ENCODE data around the gene ZNF681.
"Not testable (repeated sequence)": the region's sequence is repeated elsewhere in the genome, so short reads cannot be mapped to it uniquely, and the experiment has no call there.

The ZNF681 gene

DNA sequence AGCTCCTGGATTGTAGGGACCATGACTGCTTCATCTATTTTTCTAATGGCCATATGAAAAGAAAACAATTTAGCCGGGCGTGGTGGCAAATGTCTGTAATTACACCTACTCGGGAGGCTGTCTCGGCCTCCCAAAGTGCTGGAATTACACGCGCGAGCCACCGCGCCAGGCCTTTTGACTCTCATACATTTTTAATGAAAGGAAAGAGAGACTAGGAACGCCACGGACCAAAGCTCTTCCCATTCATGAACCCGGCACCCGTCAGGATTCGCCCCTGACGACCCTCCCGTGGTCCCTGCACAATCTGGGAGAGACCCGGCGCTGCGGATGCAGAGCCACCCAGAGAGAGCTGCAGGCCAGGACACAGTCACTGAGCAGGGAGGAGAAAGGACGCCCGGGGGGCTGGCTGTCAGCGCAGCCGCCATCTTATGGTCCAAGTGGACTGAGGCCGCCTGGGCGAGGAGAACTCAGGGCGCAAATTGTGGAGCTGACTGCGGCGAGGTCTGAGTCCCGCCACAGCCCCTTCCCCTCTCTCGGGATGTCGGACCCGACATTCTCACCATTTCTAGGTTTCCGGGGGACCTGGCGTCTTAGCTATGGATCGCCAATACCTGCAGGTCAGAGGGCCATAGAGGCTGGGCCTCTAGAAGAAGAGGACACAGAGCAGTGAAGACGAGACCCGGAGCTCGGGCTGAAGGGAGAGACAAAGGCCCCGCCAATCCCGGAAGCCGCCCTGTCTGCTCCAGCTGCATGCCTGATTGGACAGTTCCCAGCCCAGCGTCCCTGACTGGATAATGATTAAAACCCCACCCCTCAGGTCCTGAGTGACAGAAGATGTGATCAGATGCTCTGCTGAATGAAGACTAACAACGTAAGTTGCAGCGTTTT is at the start of gene ZNF681:
Gene ZNF681 (minus strand): TSS at position 705 of the 888 bp plus-strand sequence. CDS start 142 bp downstream, at position 563.
- peak; percentile 61 for DNase-seq (ENCODE audit: low read depth)

GRCh38 chr19:23804676-23805075 is 46.0 kb upstream of the ZNF681 start:
- DNase-seq (ENCODE audit: low read depth): no peak

DNA sequence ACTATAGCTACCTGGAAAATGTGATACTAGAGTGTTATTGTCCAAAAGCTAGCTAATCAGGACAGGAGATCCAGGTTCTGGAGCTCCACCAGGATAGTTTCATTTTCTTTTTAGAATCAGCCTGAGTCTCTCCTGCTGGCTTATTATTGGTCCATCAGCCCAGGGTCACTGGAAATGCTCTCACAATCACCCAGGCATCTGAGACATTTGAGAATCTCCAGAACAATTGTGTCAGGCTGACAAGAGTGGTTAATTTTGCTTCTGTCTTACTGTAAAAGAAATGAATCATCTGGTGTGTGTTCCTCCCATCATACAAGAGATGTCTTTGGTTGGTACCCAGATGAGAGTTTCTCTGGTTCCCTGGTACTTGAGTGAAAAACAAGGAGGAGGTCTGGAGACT is 43.6 kb upstream of the ZNF681 start:
- DNase-seq (ENCODE audit: low read depth): no peak

DNA sequence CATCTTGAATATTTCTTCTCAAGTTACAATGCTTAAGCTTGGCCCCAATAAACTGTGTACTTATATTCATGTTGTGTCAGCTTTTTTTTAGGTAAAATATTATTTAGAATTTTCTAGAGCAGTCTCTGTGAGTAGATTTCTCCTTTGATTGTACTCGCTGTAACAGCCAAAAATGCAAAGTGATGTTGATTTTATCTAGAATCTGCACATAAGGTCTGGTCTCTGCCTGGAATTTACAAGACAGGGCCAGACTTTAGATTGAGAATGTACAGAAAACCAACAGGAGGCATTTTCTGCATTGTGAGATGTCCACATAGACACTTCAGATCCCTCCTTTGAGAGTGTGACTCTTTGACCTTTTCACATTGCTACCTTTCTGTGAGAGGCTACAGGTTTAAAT is 43.1 kb upstream of the ZNF681 start:
- DNase-seq (ENCODE audit: low read depth): no peak

- DNase-seq (ENCODE audit: low read depth): no peak
Measured at GRCh38 chr19:23800868-23801267, 42.2 kb upstream of the ZNF681 start.

GRCh38 chr19:23800271-23800670 is 41.6 kb upstream of the ZNF681 start:
- no peak for DNase-seq (ENCODE audit: low read depth)

DNA sequence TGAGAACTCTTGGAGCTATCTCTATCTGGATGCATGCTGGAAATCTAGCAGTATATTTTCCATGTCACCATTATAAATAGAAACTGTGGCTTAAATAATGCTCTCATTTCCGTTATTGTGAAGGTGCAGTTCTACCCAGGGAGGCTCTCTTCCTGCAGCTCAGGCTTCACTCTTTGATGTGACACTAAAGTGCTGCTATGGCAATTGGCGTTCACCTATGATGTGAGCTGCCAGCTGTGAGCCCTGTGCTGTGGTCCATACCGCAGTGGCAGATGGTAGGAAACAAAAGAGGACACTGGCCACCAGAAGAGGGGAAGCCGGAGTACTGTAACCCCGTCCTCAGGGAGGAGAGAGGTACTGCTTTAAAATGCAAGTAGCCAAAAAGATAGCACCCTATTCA is 40.6 kb upstream of the ZNF681 start:
- DNase-seq (ENCODE audit: low read depth): no peak

DNA sequence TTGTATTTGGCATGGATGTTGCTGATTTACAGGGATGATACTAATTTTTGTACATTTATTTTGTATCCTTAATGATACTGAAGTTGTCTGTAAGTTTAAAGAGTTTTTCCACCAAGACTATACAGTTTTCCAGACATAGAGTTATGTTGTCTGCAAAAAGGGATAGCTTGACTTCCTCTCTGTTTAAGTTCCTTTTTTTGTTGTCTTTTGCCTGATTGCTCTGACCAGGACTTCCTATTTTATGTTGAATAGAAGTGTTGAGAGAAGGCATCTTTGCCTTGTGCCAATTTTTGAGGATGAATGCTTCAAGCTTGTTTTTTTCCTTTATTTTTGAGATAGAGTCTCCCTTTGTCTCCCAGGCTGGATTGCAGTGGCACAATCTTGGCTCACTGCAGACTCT is 36.8 kb upstream of the ZNF681 start:
- DNase-seq (ENCODE audit: low read depth): no peak

DNA sequence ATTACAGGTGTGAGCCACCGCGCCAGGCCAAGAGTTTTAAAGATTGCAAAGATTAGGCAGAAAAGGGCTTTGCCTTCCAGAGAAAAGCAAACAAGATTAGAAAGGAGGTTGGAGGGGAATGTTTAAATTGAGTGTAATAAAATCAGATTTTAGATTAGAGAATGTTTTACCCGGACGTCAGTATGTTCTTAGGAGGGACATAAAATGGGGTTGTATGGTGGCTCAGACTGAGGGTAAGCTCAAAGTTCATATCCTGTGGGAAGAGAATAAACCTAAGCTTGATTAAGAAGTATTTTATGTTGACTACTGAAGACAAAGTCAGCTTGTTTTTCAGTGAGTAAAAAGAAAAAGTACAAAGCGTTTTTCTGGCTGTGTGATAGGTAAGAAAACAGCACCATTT is 34.1 kb upstream of the ZNF681 start:
- DNase-seq (ENCODE audit: low read depth): no peak

DNA sequence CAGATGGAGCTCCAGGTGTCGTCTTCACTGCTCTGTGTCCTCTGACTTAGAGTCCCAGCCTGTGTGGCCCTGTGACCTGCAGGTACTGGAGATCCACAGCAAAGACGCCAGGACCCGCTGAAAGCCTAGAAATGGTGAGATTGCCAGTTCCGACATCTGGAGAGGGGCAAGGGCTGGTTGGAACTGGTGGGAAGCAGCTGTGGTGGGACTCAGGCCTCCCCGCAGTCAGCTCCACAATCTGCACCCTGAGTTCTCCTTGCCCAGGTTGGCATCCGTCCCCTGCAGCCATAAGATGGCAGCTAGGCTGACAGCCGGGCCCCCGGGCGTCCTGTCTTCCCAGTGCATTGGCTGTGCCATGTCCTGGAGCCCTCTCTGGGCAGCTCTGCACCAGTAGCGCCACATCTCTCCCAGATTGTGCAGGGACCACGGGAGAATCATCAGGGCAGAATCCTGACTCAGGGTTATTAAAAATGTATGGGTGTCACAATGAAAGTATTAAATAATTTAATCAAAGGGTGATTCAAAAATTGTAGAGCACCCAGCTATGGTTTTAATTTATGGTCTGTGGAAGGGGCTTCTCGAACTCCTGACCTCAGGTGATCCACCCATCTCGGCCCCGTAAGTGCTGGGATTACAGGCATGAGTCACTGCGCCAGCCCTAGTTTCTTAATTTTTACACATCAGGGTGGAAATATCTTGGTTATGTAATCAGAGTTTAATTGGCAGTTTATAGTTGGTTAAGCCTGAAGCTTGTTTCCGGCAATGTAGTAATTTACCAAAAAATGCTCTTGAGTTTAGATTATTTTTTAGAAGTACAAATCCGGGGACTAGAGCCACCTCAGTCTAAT is 32.2 kb upstream of the ZNF681 start:
- DNase-seq (ENCODE audit: low read depth): no peak

GRCh38 chr19:23789246-23789645 is 30.6 kb upstream of the ZNF681 start:
- DNase-seq (ENCODE audit: low read depth): no peak

- no peak for DNase-seq (ENCODE audit: low read depth)
Measured at GRCh38 chr19:23788411-23788810, 29.7 kb upstream of the ZNF681 start.

DNA sequence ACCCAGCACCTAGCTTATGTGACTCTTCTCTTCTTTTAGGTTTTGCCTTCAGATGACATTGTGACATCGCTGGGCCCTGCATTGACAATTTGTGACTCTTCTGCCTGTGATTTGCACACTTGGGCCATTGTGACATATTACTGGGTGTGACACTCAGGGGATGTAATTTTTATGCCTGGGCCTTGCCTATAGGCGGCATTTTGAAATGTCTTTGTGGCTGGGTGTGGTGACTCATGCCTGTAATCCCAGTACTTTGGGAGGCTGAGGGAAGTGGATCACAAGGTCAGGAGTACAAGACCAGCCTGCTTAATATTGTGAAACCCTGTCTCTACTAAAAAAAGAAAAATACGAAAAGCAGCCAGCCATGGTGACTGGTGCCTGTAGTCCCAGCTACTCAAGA is 28.4 kb upstream of the ZNF681 start:
- no peak for DNase-seq (ENCODE audit: low read depth)

- DNase-seq (ENCODE audit: low read depth): no peak
Measured at GRCh38 chr19:23785982-23786381, 27.3 kb upstream of the ZNF681 start.

DNA sequence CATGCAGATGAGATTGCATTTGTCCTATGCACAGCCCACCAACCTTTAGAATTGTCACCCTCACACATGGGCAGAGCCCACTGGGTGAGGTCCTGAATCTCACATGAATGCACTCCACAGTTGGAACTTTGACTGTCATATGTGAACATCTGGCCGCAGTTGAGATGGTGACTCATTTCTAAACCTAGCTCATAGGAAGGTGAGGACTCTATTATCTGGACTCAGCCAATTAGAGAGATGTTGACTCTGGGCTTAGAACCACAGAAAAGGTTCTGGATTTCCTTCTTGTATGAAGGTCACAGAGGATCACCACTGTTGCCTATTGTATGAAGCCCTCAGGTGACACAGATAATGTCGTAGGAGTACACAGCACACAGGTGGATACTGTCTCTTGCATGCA is 25.6 kb upstream of the ZNF681 start:
- no peak for DNase-seq (ENCODE audit: low read depth)

GRCh38 chr19:23783636-23784035 is 24.9 kb upstream of the ZNF681 start:
- DNase-seq (ENCODE audit: low read depth): no peak

GRCh38 chr19:23779645-23780044 is 21.0 kb upstream of the ZNF681 start:
- DNase-seq (ENCODE audit: low read depth): no peak

DNA sequence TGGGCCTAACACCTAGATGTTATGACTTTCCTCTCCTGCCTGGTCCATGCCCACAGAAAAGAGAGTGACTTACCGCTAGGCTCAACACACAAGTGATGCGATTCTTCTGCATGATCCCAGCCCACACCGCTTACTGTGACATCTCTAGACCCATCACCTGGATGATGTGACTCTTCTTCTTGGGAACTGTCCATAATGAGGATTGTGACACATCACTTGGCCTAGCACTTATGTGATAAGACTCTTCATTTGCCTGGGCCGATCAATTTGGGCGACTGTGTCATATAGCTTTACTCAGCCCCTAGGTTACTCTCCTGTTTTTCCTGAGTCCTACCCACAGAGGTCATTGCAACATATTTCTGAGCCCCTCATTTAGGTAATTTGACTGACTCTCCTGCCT is 19.9 kb upstream of the ZNF681 start:
- DNase-seq (ENCODE audit: low read depth): no peak

- not testable (repeated sequence) for DNase-seq (ENCODE audit: low read depth)
Measured at GRCh38 chr19:23778036-23778435, 19.3 kb upstream of the ZNF681 start.

DNA sequence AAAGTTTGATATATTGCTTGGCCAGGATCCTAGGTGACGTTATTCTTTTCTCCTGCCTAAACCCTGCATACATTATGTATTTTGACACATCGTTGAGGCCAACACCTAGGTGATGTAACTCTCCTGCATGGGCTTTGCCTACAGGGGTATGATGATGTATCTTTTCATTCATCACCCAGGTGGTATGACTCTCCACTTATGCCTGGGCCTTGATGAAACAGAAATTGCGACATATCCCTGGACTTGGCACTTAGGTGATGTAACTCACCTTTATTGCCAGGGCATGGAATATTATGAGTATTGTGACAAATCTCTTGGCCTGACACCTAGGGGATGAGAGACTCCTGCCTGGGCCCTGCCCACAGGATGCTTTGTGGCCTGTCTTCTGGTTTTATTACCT is 18.5 kb upstream of the ZNF681 start:
- no peak for DNase-seq (ENCODE audit: low read depth)

DNA sequence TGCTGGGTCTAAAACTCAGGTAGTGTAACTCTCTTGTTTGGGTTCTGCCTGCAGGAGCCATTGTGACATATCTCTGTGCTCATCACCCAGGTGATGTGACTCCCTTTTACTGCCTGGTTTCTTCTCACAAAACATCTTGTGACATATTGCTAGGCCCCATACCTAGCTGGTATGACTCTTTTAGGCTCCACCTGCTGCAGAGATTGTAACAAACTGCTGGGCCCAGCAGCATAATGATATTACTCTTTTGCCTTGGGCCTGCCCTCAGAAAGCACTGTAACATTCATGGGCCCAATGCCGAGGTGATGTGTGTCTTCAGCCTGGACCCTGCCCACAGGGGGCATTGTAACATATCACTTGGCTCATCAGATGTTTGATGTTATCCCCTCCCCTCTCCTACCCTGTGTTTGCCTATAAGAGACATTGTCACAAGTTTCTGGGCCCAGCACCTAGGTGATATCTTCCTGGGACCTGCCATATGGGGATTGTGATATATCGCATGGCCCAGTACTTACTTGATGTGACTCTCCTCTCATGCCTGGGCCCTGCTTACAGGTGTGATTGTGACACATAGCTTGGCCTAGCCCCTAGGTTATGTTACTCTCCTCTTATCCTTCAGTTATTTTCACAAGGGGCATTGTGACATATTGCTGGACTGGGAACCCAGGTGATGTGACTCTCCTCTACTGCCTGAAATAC is 18.0 kb upstream of the ZNF681 start:
- no peak for DNase-seq (ENCODE audit: low read depth)

DNA sequence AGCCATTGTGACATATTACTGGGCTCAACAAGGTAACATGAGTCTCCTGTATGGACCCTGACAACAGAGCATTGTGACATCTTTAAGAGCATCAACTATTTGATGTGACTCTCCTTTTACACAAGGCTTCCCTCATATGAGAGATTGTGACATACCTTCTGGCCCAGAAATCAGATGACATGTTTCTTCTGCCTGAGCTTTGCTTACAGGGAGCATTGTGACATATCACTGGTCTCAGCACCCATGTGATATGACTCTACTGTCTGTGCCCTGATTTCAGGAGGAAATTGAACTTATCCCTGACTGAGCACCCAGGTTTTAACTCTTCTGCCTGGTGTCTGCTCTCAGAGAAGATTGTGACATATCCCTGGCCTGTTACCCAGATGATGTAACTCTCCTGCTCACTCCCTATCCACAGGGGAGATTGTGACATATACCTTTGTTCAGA is 15.9 kb upstream of the ZNF681 start:
- no peak for DNase-seq (ENCODE audit: low read depth)
